ENCODE data around the gene IGFL2.
"Not testable (repeated sequence)": the region's sequence is repeated elsewhere in the genome, so short reads cannot be mapped to it uniquely, and the experiment has no call there.

GRCh38 chr19:46207858-46208257 lies 59.8 kb downstream of the IGFL2 start:
- not testable (repeated sequence) for TF ChIP-seq POLR2AphosphoS5 (IDR thresholded peaks at IDR 0.05; ENCODE audit: insufficient read depth in 1 of 2, low read depth in 1 of 2); CTCF (IDR thresholded peaks at IDR 0.05)

All from vagina (tissue), 2 donors.